Activated CD4-positive, alpha-beta memory T cell treated with anti-CD3 and anti-CD28 coated beads for 36 hours (primary cell): ENCODE data around the gene LOX. TPM values are rescaled to one million over a fixed set of nuclear protein-coding genes. Genes with fewer than 3 reads are reported as not detected.

Source experiments
- CTCF ChIA-PET: fragments of 350-600 bp; sonication (Branson Sonifier 250); formaldehyde crosslinking; loops from one replicate; lab custom pipeline; 2021; ENCODE audit warnings: antibody characterized with exemption, inconsistent platforms; lab: Charles Lee
- POLR2A ChIA-PET: fragments of 350-600 bp; sonication (Branson Sonifier 250); formaldehyde crosslinking; loops from one replicate; lab custom pipeline; 2021; ENCODE audit warnings: antibody characterized with exemption; lab: Charles Lee
- DNase-seq: peaks from one replicate; pipeline ENCODE4 v3.0.0-alpha.2; 2020
- H3K27ac Mint-ChIP-seq: one replicate; pipeline ENCODE4 v1.8.0; 2021; ENCODE audit warnings: mixed read lengths
- H3K27me3 Mint-ChIP-seq: one replicate; pipeline ENCODE4 v1.8.0; 2021; ENCODE audit warnings: mixed read lengths
- H3K36me3 Mint-ChIP-seq: one replicate; pipeline ENCODE4 v1.8.0; 2021; ENCODE audit warnings: mixed read lengths
- H3K4me1 Mint-ChIP-seq: one replicate; pipeline ENCODE4 v1.8.0; 2021; ENCODE audit warnings: low read depth, mixed read lengths
- H3K4me3 Mint-ChIP-seq: one replicate; pipeline ENCODE4 v1.8.0; 2021; ENCODE audit warnings: mild to moderate bottlenecking, mixed read lengths
- H3K9me3 Mint-ChIP-seq: one replicate; pipeline ENCODE4 v1.8.0; 2021; ENCODE audit warnings: mixed read lengths
- intact Hi-C: fragments of 100-400 bp; cut with micrococcal nuclease; formaldehyde crosslinking; loops from one replicate; pipeline ENCODE4 v1.15.1; 2023
- total RNA-seq, 2 experiments: library from RNA; stranded (reverse); gene quantifications; one replicate each; pipeline ENCODE4 v1.2.3, GENCODE V29; 2021

LOX gene
- not detected for total RNA-seq

DNA sequence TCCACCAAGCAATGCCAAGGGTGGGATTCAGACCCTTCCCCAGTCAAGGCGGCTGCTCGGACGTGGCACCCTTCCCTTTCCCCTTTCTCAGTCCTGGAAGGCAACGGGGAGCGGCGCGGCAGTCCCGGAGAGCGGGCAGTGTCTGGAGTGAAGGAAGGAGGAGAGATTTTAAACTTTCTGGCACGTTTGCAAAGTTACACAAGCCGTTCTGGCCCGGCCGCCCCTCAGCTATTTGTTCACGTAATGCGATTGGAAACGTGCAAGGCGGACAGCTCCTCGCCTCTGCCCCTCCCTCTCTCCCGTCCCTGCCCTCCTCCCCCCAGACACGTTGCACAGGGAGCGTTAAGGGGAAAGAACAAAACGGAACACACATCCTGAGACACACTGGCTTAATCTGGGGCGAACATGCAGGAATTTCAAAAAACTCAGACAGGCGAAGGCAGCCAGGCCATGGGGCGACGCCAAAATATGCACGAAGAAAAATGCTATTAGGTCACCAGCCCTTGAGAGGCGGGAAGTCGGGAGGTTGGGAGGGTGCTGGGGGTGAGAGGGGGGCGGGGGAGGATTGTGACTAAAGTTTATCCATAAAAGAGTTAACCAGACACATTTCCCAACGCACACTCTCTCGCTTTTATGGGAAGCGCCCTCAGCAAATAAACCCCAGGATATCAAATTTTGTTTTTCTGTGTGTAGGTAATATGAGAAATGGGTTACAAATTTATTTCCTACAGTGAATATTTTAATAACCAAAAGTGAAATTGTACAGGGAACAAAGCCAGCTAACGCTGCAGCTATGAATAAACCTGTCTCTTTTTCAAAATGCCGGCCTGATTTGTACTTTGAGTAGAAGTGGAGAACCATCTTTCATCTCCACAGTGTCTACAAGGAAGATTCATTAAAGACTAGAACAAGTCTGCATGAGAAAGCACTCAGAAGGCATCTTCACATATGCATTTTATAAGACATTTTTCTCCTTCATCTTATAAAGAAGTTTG is at the start of gene LOX:
TSS of gene LOX (minus strand) at position 144 of the 995 bp plus-strand sequence. CDS start 274 bp downstream, outside the sequence.
- H3K27me3 Mint-ChIP-seq = peaks cover 47% of the 10 kb centered on the region
- H3K9me3 Mint-ChIP-seq = no peaks in the 10 kb centered on the region
- no peaks in the 10 kb centered on the region for H3K36me3 Mint-ChIP-seq
- peak within 1 kb of the TSS; percentile 60 for H3K4me3 Mint-ChIP-seq
- ChIA-PET CTCF (no interaction called here), POLR2A (no interaction called here)
- intact Hi-C loops = no loop called here
- DNase-seq = no peak
- peaks cover 17% of the 10 kb centered on the region for H3K4me1 Mint-ChIP-seq
- H3K27ac Mint-ChIP-seq = no peak within 1 kb of the TSS

- Mint-ChIP-seq H3K27me3 (peaks cover 4% of the 10 kb centered on the region), H3K36me3 (no peaks in the 10 kb centered on the region), H3K4me3 (no peak overlapping the region), H3K4me1 (no peaks in the 10 kb centered on the region), H3K9me3 (no peaks in the 10 kb centered on the region), H3K27ac (no peak overlapping the region)
- no peak for DNase-seq
- POLR2A ChIA-PET = no interaction called here
- CTCF ChIA-PET = no interaction called here
- intact Hi-C loops = no loop called here
Measured at GRCh38 chr5:122126756-122127321, 48.8 kb upstream of the LOX start.

- Mint-ChIP-seq H3K27ac (no peak overlapping the region), H3K4me1 (no peaks in the 10 kb centered on the region), H3K27me3 (peaks cover 4% of the 10 kb centered on the region), H3K36me3 (no peaks in the 10 kb centered on the region), H3K9me3 (no peaks in the 10 kb centered on the region), H3K4me3 (no peak overlapping the region)
- POLR2A ChIA-PET = no interaction called here
- no peak for DNase-seq
- CTCF ChIA-PET = no interaction called here
- intact Hi-C loops = no loop called here
Measured at GRCh38 chr5:122126177-122126755, 48.2 kb upstream of the LOX start.

- no peaks in the 10 kb centered on the region for H3K9me3 Mint-ChIP-seq
- ChIA-PET CTCF (no interaction called here), POLR2A (no interaction called here)
- no peak for DNase-seq
- peaks cover 7% of the 10 kb centered on the region for H3K27me3 Mint-ChIP-seq
- no peaks in the 10 kb centered on the region for H3K36me3 Mint-ChIP-seq
- no peak overlapping the region for H3K27ac Mint-ChIP-seq
- intact Hi-C loops = no loop called here
- no peaks in the 10 kb centered on the region for H3K4me1 Mint-ChIP-seq
- no peak overlapping the region for H3K4me3 Mint-ChIP-seq
Measured at GRCh38 chr5:122124766-122125165, 46.7 kb upstream of the LOX start.

GRCh38 chr5:122121479-122122465 is 43.7 kb upstream of the LOX start:
- Mint-ChIP-seq H3K36me3 (no peaks in the 10 kb centered on the region), H3K27me3 (peaks cover 6% of the 10 kb centered on the region), H3K4me3 (no peak overlapping the region), H3K4me1 (no peaks in the 10 kb centered on the region), H3K9me3 (no peaks in the 10 kb centered on the region), H3K27ac (no peak overlapping the region)
- intact Hi-C loops = no loop called here
- DNase-seq = peak; percentile 12
- CTCF ChIA-PET = no interaction called here
- POLR2A ChIA-PET = no interaction called here

DNA sequence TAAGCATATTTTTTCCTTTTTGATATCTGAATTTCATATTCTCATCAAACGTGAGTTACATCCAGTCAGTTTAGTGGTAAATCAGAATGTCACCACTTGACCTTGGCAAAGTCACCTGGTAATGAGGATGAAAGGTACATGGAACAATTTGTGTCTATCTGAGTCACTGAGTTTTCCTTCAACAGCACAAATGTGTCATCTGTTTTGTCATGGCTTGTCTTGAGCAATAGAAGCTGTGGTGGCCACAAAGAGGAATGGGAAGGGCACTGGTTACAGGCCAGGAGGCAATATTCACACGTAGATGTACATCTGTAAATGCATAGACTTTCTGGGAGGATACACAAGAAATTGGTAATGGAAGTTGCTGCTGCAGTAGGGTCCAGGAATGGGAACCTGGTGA is 42.9 kb upstream of the LOX start:
- DNase-seq = no peak
- CTCF ChIA-PET = no interaction called here

GRCh38 chr5:122120493-122120892 is 42.4 kb upstream of the LOX start:
- H3K36me3 Mint-ChIP-seq = no peaks in the 10 kb centered on the region
- intact Hi-C loops = no loop called here
- H3K27me3 Mint-ChIP-seq = peaks cover 6% of the 10 kb centered on the region
- H3K9me3 Mint-ChIP-seq = no peaks in the 10 kb centered on the region
- no peak for DNase-seq
- no peaks in the 10 kb centered on the region for H3K4me1 Mint-ChIP-seq
- ChIA-PET CTCF (no interaction called here), POLR2A (no interaction called here)
- no peak overlapping the region for H3K27ac Mint-ChIP-seq
- H3K4me3 Mint-ChIP-seq = no peak overlapping the region

More for the DNA sequence above, 42.9 kb upstream of the LOX start:
- POLR2A ChIA-PET = no interaction called here
- peaks cover 6% of the 10 kb centered on the region for H3K27me3 Mint-ChIP-seq
- H3K4me3 Mint-ChIP-seq = no peak overlapping the region
- H3K9me3 Mint-ChIP-seq = no peaks in the 10 kb centered on the region
- intact Hi-C loops = no loop called here
- H3K36me3 Mint-ChIP-seq = no peaks in the 10 kb centered on the region
- H3K27ac Mint-ChIP-seq = no peak overlapping the region
- no peaks in the 10 kb centered on the region for H3K4me1 Mint-ChIP-seq

GRCh38 chr5:122119205-122119604 is 41.1 kb upstream of the LOX start:
- no peak for DNase-seq
- Mint-ChIP-seq H3K36me3 (no peaks in the 10 kb centered on the region), H3K4me3 (no peak overlapping the region), H3K27ac (no peak overlapping the region), H3K27me3 (peaks cover 6% of the 10 kb centered on the region), H3K9me3 (no peaks in the 10 kb centered on the region), H3K4me1 (no peaks in the 10 kb centered on the region)
- ChIA-PET CTCF (no interaction called here), POLR2A (no interaction called here)
- intact Hi-C loops = no loop called here

- intact Hi-C loops = no loop called here
- Mint-ChIP-seq H3K27ac (no peak overlapping the region), H3K4me1 (no peaks in the 10 kb centered on the region), H3K36me3 (no peaks in the 10 kb centered on the region), H3K27me3 (peaks cover 6% of the 10 kb centered on the region), H3K9me3 (no peaks in the 10 kb centered on the region), H3K4me3 (no peak overlapping the region)
- POLR2A ChIA-PET = no interaction called here
- CTCF ChIA-PET = no interaction called here
- DNase-seq = no peak
Measured at GRCh38 chr5:122118356-122118948, 40.4 kb upstream of the LOX start.

DNA sequence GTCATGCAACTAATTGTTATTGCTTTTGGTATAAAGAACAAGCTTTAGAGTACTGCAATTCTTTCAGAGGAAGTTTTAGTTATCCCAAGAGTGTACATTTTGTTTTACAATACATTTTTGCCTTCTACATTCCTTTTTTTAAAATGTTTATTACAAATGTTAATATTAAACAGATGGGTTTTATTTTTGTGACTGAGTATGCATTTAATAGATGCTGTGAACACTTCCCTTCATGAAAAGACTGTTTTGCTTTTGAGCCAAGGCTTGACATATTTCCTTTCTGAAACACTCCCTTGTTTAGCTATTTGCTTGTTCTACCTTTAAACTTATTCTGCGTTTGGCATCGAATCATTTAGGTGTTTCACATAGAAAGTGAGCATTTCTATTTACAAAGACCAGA is 36.4 kb upstream of the LOX start:
- no peaks in the 10 kb centered on the region for H3K9me3 Mint-ChIP-seq
- H3K4me1 Mint-ChIP-seq = no peaks in the 10 kb centered on the region
- DNase-seq = no peak
- peaks cover 4% of the 10 kb centered on the region for H3K27me3 Mint-ChIP-seq
- POLR2A ChIA-PET = no interaction called here
- H3K27ac Mint-ChIP-seq = no peak overlapping the region
- intact Hi-C loops = no loop called here
- H3K4me3 Mint-ChIP-seq = no peak overlapping the region
- CTCF ChIA-PET = no interaction called here
- H3K36me3 Mint-ChIP-seq = no peaks in the 10 kb centered on the region

- no peak overlapping the region for H3K27ac Mint-ChIP-seq
- no peak for DNase-seq
- no peaks in the 10 kb centered on the region for H3K36me3 Mint-ChIP-seq
- ChIA-PET POLR2A (no interaction called here), CTCF (no interaction called here)
- intact Hi-C loops = no loop called here
- no peaks in the 10 kb centered on the region for H3K9me3 Mint-ChIP-seq
- no peaks in the 10 kb centered on the region for H3K4me1 Mint-ChIP-seq
- H3K27me3 Mint-ChIP-seq = peaks cover 2% of the 10 kb centered on the region
- H3K4me3 Mint-ChIP-seq = no peak overlapping the region
Measured at GRCh38 chr5:122112733-122113558, 34.9 kb upstream of the LOX start.
